Islet of Langerhans (tissue), 1 donor: ENCODE results near the gene MGAT4A.
"Not testable (repeated sequence)": the region's sequence is repeated elsewhere in the genome, so short reads cannot be mapped to it uniquely, and the experiment has no call there.

Experiments used
- FAIRE-seq: peaks from one replicate; lab custom pipeline; 2011; peaks lifted over from hg19 to GRCh38; lab: Jason Lieb, UNC

The MGAT4A gene

DNA sequence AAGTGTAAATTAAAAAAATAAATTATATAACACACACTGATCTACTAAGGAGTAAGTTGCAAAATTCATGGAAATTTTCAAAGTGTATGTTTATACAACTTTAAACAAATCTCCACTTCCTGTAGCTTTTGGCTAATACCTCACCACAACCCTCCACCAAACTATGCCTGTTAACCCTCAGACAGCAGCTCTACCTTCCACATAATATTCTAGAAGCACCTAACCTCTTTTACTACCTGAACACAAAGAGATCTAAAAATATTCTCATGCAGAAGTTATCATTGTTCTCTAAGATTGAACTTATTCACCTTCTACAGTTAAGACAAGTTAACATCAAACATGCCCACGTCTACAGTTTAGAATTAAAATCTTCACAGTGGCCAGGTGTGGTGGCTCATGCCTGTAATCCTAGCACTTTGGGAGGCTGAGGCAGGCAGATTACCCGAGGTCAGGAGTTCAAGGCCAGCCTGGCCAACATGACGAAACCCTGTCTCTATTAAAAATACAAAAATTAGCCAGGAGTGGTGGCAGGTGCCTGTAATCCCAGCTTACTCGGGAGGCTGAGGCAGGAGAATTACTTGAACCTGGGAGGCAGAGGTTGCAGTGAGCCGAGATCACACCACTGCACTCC is 2.7 kb downstream of the MGAT4A start:
- FAIRE-seq: not testable (repeated sequence)

DNA sequence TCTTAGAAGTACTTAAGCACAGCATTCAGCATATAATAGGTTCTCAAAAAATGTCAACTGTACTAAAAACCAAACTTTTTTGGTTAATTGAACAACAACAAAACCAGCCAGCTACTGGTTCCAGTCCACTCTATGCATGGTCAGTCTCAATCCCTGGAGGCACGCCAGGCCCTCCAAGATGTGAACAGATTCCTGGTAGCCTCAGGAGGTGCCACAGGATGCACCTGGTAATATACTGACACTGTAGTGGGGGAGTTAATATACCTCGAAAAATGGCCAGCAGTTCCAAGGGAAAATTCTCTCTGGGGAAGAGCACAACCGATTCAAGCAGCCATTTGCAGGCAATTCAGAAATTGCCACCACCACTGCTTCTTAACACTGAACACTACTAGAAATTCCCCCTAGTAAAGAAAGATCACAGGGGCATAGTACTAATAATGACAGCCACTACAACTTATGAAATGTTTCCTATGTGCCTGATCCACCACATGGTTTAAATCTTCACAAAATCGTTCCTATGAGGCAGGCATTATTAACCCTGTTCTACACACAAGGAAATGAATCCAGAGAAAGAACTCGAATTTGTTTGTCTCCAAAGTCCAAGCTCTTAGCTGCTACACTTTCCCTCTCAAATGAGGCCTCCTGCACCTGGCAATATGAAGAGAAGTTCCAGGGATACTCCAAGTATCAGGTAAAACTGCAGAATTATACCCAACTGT is 3.4 kb downstream of the MGAT4A start:
- no peak for FAIRE-seq

DNA sequence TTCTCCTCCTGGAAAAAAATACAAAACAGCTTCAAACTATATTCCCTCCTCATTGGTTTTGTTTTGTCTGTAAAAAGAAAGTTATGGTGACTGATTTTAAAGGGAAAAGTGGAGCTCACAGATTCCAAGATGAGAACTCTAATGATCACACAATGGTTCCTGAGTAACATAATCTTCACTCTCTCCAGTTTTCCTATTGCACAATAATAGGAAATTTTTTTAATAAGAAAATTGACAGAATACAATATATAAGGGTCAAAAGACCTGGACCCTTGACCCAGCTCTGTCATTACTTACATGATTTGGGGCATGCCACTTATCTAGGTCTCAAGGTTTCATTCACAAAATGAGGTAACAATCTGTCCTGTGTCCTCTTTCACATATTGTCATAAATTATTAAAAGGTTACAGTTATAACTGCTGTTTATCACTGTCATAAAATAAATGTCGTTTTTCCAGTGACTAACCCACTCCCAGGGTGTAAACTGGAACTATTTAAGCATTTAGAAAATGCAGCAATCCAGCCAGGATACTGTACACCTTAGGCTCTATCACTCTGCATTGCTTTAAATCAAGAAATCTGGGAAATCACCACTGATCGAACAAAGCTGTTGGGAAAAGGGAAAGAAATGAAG is 4.1 kb downstream of the MGAT4A start:
- FAIRE-seq: no peak

DNA sequence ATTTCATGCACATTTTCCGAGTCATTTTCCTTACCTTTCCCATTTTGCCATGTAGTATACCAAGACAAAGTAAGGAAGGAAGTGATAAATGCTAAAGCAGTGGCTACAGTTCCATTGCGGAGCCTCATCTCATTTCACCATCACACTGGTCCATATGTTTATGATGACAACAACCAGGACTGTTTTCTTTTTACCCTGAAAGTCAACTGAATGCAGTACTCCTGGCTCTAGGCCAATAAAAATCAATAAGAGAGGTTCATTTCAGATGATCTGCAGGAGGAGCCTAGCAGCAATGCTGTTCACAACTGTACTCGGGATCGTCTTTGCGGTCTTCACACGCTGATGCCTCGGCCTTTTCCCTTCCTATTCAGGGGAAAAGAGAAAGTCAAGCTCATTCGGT is 4.7 kb downstream of the MGAT4A start:
- FAIRE-seq: no peak

DNA sequence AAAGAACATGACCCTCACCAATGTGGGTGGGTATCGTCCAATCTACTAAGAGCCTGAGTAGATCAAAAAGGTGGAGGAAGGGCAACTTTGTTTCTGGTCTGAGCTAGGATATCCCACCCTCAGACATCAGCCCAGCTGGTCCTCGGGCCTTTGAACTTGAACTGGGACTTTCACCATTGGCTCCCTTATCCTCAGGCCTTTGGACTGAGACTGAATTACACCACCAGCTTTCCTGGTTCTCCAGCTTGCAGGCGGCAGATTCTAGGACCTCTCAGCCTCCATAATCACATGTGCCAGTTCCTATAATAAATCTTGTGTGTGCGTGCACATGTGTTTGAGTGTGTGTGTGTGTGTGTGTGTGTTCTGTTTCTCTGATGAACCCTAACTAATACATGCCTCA is 10.6 kb downstream of the MGAT4A start:
- FAIRE-seq: no peak

DNA sequence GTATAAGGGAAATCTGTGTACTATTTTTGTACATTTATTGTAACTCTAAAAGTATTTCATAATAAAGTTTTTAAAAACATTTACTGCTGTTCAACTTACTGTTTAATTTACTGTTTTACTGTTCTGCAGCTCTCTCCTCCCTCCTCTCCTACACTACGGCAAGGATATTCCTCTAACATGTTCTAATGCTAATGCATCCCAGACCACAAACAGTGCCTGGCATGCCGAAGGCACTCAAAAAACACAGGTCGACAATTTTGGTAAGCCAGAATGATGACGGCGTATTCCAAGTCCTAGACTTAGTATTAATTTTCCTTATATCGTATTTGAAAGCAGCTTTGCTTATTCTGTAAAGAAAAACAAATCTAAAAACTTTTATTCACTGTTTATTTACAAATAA is 13.3 kb downstream of the MGAT4A start:
- peak; percentile 27 for FAIRE-seq

DNA sequence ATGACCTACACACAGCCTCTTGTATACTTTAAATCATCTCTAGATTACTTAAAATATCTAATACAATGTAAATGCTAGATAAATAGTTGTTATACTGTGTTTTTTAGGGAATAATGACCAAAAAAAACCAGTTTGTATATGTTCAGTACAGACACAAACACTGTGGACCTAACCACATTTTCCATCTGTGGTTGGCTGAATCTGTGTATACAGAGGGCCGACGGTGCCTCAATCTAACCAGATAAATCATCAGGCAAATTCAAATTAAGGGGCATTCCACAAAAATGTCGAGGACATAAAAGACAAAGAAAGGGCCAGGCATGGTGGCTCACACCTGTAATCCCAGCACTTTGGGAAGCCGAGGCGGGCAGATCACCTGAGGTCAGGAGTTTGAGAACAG is 14.1 kb downstream of the MGAT4A start:
- FAIRE-seq: no peak

DNA sequence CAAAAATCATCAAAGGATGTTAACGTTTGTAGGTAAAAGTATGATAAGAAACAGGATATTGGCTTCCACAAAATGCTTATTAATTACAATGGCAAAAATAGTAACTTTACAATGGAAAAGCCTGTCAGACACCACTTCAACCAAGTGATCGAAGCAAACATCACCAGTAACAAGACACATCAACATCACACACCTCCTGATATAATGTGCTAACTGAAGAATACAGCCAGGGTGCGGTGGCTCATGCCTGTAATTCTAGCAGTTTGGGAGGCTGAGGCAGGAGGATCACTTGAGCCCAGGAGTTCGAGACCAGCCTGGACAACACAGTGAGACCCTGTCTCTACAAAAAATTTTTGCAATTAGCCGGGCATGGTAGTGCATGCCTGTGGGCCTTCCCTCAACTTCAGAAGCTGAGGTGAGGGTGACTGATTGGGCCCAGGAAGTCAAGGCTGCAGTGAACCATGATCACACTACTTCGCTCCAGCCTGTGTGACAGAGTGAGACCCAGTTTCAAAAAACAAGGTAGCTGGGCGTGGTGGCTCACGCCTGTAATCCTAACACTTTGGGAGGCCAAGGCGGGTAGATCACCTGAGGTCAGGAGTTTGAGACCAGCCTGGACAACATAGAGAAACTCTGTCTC is 15.0 kb downstream of the MGAT4A start:
- no peak for FAIRE-seq

DNA sequence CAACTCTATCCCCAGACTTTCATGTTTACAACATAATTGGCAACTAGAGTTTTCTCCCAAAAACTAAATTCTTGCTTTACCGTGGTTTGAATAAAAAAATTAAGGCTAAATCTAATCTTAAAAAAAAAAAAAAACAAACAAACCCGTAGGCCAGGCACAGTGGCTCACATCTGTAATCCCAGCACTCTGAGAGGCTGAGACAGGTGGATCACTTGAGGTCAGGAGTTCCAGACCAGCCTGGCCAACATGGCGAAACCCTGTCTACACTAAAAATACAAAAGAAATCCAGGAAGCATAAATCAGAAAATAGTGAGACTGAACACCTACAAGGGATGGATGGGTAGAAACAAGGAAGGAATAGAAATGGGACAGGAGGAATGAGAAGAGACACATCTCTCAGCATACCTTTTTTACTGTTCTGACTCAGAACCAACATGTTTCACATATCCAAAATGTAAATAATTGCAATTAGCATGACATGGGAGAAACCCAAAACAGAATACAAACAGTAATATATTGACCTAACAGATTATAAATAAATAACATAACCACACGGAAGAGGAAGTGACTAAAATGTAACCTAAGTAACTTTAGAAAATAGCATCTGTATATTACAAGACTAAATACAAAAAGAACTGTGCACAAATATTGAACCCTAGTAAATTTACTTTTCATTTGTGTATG is 17.5 kb downstream of the MGAT4A start:
- no peak for FAIRE-seq

DNA sequence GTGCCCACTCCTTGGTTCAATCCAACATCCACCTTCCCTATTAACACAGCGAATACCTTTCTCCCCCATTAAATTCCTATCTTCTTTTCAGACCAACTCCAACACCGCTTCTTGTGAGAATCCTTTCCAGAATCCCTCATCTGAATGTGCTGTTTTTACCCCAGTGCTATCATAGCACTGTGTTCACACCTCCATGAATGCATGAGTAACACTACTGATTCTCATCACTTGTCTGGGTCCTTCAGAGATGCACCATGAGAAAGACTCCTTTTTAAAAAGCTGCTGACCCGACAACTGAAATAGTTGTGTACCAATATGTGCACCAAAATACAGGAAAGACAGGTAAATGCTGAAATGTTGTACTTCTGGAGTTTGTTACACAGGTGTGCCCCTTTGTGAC is 18.8 kb downstream of the MGAT4A start:
- no peak for FAIRE-seq

DNA sequence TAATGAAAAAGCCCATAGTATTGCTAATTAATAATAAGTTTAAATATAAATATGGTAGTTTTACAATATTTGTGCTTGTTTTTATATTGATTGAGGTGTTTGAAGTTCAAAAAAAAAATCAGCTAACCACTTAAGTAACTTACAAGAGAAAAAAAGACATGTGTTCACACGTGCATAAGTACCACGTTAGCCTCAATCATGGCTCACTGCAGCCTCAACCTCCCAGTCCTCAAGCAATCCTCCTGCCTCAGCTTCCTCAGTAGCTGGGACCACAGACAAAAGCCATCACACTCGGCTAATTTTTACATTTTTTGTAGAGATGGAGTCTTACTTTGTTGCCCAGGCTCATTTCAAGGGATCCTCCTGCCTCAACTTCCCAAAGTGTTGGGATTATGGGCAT is 19.4 kb downstream of the MGAT4A start:
- no peak for FAIRE-seq

DNA sequence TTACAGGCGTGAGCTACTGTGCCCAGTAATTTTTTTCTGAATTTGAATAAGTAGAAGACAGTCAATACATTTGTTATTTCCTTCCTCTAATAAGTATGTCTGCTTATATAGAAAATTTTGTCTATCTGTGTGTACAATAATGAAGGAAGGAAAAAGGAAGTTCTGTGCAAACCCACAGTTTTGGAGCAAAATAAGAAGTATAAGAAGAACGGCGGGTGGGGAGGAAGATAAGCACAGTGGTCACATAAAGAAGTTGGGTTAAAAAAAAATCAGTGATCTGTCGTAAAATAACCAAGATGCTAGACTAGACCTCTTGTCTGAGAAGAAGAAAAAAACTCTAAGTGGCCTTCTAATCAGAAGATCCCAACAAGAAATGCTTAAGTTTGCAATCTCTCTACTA is 20.2 kb downstream of the MGAT4A start:
- FAIRE-seq: no peak

DNA sequence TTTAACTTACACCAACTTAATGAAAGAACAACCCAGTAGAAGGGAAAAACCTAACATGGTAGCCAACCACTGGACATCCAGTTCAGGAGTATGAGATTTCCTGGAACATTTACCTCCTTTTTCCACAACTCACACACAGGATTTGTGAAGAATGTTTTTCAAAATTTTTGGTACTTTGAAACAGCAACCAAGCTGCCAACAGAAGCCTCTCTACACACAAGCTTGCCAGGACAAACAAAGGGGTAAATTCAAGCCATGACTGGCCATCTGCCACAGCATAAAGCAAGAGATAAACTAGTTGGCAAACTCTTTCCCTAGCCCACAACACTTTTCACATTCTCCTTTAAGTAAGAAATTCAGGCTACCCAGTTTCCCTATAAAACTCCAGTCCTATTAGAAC is 21.4 kb downstream of the MGAT4A start:
- FAIRE-seq: no peak

DNA sequence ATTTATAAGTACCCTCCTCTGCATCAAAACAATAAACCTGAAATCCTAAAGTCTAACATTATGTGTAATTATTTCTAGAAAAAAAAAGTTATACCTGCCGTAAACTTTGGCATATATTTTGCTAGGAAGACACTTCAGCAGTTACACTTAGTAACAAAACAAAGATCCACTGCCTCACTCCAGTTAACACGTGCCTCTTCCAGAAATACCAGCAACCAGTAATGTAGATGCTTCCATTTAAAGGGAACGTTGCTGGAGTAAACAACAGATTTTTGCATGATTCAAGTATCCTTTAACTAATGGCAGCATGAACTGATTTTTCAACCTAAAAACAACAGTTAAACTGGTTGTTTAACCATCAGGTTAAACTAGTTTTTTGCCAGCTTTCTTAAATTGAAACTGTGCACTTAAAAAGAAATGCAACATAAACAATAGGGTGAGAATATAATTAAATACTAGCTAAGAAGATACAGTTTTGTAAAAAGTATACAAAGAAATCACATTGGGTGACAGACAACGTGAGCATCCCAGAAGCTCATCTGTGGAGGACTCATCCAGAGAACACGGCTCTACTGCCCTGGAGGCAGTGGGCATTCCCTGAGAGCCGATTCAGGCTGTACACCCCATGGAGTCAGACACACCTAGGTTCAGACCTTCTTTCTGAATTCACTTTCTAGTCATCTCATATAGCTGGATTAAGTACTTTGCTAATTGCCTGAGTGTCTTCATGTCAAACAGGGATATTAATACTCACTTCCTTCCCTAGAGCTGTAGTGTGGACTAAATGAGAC is 22.3 kb downstream of the MGAT4A start:
- FAIRE-seq: no peak

DNA sequence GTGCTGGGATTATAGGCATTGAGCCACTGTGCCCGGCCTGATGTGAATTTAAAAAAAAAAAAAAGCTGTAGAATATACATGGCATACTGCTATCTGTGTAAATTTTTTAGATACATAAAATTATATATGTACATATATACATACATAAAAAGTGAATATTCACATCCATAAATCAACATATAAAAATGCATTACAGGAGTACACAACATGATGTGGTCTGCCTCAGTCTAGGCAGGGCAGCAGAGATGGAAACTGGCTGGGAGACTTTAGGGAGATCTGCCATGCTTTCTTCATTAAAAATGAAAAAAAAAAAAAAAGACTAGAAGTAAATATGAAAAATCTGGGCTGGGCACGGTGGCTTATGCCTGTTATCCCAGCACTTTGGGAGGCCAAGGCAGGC is 24.3 kb downstream of the MGAT4A start:
- FAIRE-seq: no peak

DNA sequence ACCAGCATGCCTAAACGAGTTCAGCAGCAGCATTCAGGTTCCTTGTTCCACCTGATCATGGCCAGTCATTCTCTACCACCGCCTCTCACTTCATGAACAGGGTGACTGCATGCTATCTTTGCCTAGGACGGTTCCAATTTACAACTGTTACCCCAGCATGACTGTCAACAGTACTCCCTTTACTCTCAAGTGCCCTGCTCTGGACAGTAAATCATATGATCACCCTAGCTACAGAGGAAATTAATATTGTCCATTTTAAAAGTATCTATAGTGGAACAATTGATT is 25.7 kb downstream of the MGAT4A start:
- FAIRE-seq: no peak

DNA sequence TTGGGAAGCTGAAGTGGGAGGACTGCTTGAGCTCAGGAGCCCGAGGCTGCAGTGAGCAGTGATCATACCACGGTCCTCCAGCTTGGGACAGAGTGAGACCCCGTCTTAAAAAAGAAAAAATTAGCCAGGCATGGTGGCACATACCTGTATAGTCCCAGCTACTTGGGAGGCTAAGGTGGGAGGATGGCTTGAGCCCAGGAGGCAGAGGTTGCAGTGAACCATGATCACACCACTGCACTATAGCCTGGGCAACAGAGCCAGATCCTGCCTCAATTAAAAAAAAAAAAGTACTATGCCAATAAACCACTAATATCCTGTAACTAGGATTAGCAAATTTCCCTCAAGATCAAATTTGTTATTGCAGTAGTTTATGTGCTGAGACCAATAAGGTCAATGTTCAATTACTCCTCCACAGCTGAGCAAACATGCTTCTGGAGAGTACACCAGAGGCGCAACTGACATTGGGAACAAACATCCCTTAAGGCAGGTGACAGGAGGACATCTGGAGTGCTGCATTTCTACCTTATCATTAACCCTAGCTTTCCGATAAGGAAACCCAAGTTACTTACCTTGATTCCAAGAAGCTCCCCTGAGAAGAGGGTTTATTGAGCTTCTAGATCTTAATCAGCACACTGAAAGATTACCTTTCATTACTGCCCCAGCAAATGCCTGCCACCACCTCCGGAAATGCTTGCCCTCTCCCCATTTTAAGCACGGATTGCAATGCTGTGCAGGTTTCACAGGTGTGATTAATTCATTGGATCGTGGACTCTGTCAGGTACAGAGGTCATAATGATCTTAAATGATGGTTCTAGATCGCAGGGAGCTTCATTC is 26.2 kb downstream of the MGAT4A start:
- FAIRE-seq: peak; percentile 81

DNA sequence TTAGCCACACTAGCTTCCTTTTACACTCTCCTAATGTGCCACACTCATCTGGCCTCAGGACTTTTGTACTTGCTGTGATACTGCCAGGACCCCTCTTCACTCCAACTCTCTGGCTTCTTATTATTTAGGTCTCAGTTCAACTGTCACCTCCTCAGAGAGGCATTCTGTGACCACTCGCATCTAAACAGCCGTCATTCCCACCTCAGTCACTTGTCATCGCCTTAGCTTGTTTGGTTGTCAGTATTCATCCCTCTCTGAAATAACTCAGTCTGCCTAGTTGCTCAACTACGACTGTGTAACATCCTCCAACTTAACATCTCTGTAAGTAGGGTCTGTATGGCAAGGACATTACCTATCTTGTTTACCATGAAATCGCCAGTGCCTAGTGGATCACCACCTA is 27.2 kb downstream of the MGAT4A start:
- no peak for FAIRE-seq

DNA sequence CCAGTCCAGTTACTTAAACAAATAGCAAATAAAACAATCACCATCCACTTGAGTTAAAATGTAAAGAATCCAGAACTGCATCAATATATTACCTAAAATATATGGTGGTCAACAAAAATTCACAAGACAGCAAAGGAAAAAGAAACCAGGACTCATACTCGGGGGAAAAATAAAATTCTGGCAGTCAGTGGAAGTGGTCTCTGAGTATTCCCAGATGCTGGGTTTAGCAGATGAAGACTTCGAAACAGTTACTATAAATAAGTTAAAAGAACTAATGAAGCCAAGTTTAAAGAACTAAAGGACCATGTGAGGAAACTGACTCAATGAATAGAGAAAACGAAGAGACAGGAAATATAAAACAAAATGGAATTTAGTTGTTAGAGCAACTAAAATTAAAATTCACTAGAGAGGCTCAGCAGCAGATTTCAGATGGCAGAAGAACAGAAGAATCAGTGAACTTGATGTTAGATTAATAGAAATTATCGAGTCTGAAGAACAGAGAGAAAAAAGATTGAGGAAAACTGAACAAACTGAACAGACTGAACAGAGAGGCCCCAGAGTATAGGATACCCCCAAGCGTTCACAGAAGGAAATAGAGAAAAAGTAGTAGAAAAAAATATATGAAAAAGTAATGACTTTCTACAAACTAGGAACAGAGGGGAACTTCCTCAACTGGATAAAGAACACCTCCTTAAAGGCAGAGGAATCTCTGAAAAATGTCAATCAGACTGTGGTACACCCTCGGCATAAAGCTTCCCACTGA is 27.9 kb downstream of the MGAT4A start:
- no peak for FAIRE-seq

DNA sequence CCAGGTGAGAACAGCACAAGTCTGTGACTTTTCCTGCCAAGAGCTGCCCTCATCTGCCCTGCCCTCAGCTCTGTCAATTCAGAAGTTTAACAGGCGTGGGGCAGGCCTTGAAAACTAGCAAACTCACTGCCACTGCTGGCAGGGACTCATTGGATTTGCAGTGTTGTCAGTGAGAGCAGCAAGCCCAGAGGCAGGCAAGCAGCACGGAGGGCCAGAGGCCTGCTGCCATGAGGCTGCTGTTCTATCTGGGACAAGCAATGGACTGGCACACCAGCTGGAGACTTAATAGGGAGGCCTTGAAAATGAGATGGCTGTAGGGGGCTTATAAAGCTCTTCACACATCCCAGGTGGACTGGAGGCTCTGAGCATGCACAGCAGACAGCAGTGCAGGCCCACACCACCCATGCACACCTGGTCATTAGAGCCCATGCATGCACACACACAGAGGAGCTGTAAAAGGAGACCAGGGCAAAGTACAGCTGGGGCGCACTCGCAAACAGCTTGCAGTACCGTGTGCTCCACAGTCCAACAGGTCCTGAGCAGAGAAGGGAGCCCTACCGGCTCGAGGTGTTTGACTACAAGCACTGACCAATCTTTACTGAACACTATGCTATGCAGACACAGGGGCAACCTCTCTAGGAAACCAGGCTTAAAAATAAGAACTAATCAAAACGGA is 28.7 kb downstream of the MGAT4A start:
- no peak for FAIRE-seq
